T-helper 17 cell (primary cell): ENCODE data around the gene SCN8A. TPM values are rescaled to one million over a fixed set of nuclear protein-coding genes. Genes with fewer than 3 reads are reported as not detected.
"Not testable (repeated sequence)": the region's sequence is repeated elsewhere in the genome, so short reads cannot be mapped to it uniquely, and the experiment has no call there.

Experiments
- ATAC-seq: fragments of 150-1000 bp; cut with Tn5 transposase; 2 replicates; pipeline ENCODE4 v1.10.0; 2021; ENCODE audit warnings: mild to moderate bottlenecking, moderate library complexity
- DNase-seq, 3 donors: peaks; one replicate each; pipeline versions ENCODE4 v3.0.0 to v3.0.0-alpha.2; 2020 to 2021
- H3K9me3 ChIP-seq: one replicate; pipeline ENCODE4 v1.7.0; 2013; ENCODE audit warnings: low read length, mild to moderate bottlenecking; ENCODE audit not compliant: control insufficient read depth, poor library complexity, severe bottlenecking
- H3K27ac Mint-ChIP-seq: one replicate; pipeline ENCODE4 v1.8.0; 2022; ENCODE audit warnings: mild to moderate bottlenecking, moderate library complexity, mixed read lengths
- H3K27me3 Mint-ChIP-seq: one replicate; pipeline ENCODE4 v1.8.0; 2022; ENCODE audit warnings: mixed read lengths
- H3K36me3 Mint-ChIP-seq: one replicate; pipeline ENCODE4 v1.8.0; 2022; ENCODE audit warnings: low read depth, mixed read lengths
- H3K4me1 Mint-ChIP-seq: one replicate; pipeline ENCODE4 v1.8.0; 2022; ENCODE audit warnings: mild to moderate bottlenecking, mixed read lengths
- H3K4me3 Mint-ChIP-seq: one replicate; pipeline ENCODE4 v1.8.0; 2022; ENCODE audit warnings: mild to moderate bottlenecking, moderate library complexity, mixed read lengths
- total RNA-seq, 4 donors: library from RNA in 2 of 4; stranded (reverse) in 2 of 4; gene quantifications; one replicate each; pipeline ENCODE4 v1.2.3 and lab custom pipeline; 2022 to 2026

The SCN8A gene
- total RNA-seq, 2 donors from 2014 or later: 0.35 to 0.47 TPM

- Mint-ChIP-seq H3K27ac (no peak overlapping the region), H3K4me1 (peaks cover 15% of the 10 kb centered on the region), H3K36me3 (peaks cover 5% of the 10 kb centered on the region), H3K4me3 (no peak overlapping the region), H3K27me3 (peaks cover 75% of the 10 kb centered on the region)
- H3K9me3 ChIP-seq: no peaks in the 10 kb centered on the region
- DNase-seq (no peak), ATAC-seq (no peak)
Measured at GRCh38 chr12:51593539-51593938, 2.5 kb downstream of the SCN8A start.

- H3K27me3 Mint-ChIP-seq: peaks cover 62% of the 10 kb centered on the region
- peaks cover 3% of the 10 kb centered on the region for H3K36me3 Mint-ChIP-seq
- H3K9me3 ChIP-seq: no peaks in the 10 kb centered on the region
- H3K27ac Mint-ChIP-seq: no peak overlapping the region
- H3K4me1 Mint-ChIP-seq: no peaks in the 10 kb centered on the region
- H3K4me3 Mint-ChIP-seq: no peak overlapping the region
- DNase-seq (no peak), ATAC-seq (no peak)
Measured at GRCh38 chr12:51598156-51598555, 7.1 kb downstream of the SCN8A start.

- H3K27me3 Mint-ChIP-seq: peaks cover 63% of the 10 kb centered on the region
- no peak for ATAC-seq
- H3K4me3 Mint-ChIP-seq: no peak overlapping the region
- H3K27ac Mint-ChIP-seq: no peak overlapping the region
- peaks cover 3% of the 10 kb centered on the region for H3K36me3 Mint-ChIP-seq
- DNase-seq: no peak
- no peaks in the 10 kb centered on the region for H3K4me1 Mint-ChIP-seq
- H3K9me3 ChIP-seq: no peaks in the 10 kb centered on the region
Measured at GRCh38 chr12:51600721-51601120, 9.7 kb downstream of the SCN8A start.

GRCh38 chr12:51601241-51601640 lies 10.2 kb downstream of the SCN8A start:
- no peak for DNase-seq
- H3K36me3 Mint-ChIP-seq: peaks cover 5% of the 10 kb centered on the region
- no peak for ATAC-seq
- no peaks in the 10 kb centered on the region for H3K4me1 Mint-ChIP-seq
- H3K27ac Mint-ChIP-seq: no peak overlapping the region
- no peaks in the 10 kb centered on the region for H3K9me3 ChIP-seq
- H3K4me3 Mint-ChIP-seq: no peak overlapping the region
- H3K27me3 Mint-ChIP-seq: peaks cover 61% of the 10 kb centered on the region

- not testable (repeated sequence) for H3K27ac Mint-ChIP-seq, H3K36me3 Mint-ChIP-seq, DNase-seq, ATAC-seq, H3K4me1 Mint-ChIP-seq, H3K9me3 ChIP-seq, H3K4me3 Mint-ChIP-seq
- H3K27me3 Mint-ChIP-seq: peaks cover 53% of the 10 kb centered on the region
Measured at GRCh38 chr12:51605896-51606295, 14.9 kb downstream of the SCN8A start.

GRCh38 chr12:51607197-51607596 lies 16.2 kb downstream of the SCN8A start:
- not testable (repeated sequence) for DNase-seq, H3K4me3 Mint-ChIP-seq, H3K36me3 Mint-ChIP-seq, H3K4me1 Mint-ChIP-seq, H3K27ac Mint-ChIP-seq, ATAC-seq, H3K9me3 ChIP-seq
- peaks cover 53% of the 10 kb centered on the region for H3K27me3 Mint-ChIP-seq

- no peak for ATAC-seq
Measured at GRCh38 chr12:51620448-51620847, 29.4 kb downstream of the SCN8A start.

GRCh38 chr12:51621156-51621922 lies 30.3 kb downstream of the SCN8A start:
- ATAC-seq: no peak
- H3K9me3 ChIP-seq: peaks cover 3% of the 10 kb centered on the region
- no peak for DNase-seq
- H3K4me1 Mint-ChIP-seq: no peaks in the 10 kb centered on the region
- no peak overlapping the region for H3K4me3 Mint-ChIP-seq
- H3K27me3 Mint-ChIP-seq: peaks cover 31% of the 10 kb centered on the region
- H3K27ac Mint-ChIP-seq: no peak overlapping the region
- H3K36me3 Mint-ChIP-seq: peaks cover 4% of the 10 kb centered on the region

More at GRCh38 chr12:51620448-51620847, 29.4 kb downstream of the SCN8A start:
- peaks cover 3% of the 10 kb centered on the region for H3K9me3 ChIP-seq
- H3K4me1 Mint-ChIP-seq: no peaks in the 10 kb centered on the region
- H3K36me3 Mint-ChIP-seq: peaks cover 4% of the 10 kb centered on the region
- DNase-seq: no peak
- H3K27ac Mint-ChIP-seq: no peak overlapping the region
- peaks cover 23% of the 10 kb centered on the region for H3K27me3 Mint-ChIP-seq
- no peak overlapping the region for H3K4me3 Mint-ChIP-seq

GRCh38 chr12:51622564-51622963 lies 31.5 kb downstream of the SCN8A start:
- H3K4me1 Mint-ChIP-seq: no peaks in the 10 kb centered on the region
- H3K27me3 Mint-ChIP-seq: peaks cover 38% of the 10 kb centered on the region
- DNase-seq (no peak), ATAC-seq (no peak)
- H3K36me3 Mint-ChIP-seq: peaks cover 2% of the 10 kb centered on the region
- no peak overlapping the region for H3K27ac Mint-ChIP-seq
- peaks cover under 1% of the 10 kb centered on the region for H3K9me3 ChIP-seq
- H3K4me3 Mint-ChIP-seq: no peak overlapping the region

GRCh38 chr12:51625370-51625769 lies 34.3 kb downstream of the SCN8A start:
- DNase-seq: no peak
- Mint-ChIP-seq H3K27ac (no peak overlapping the region), H3K4me1 (no peaks in the 10 kb centered on the region), H3K36me3 (peaks cover 6% of the 10 kb centered on the region), H3K27me3 (peaks cover 52% of the 10 kb centered on the region), H3K4me3 (no peak overlapping the region)
- ATAC-seq: no peak
- no peaks in the 10 kb centered on the region for H3K9me3 ChIP-seq

- H3K9me3 ChIP-seq: no peaks in the 10 kb centered on the region
- Mint-ChIP-seq H3K4me1 (no peaks in the 10 kb centered on the region), H3K27me3 (peaks cover 59% of the 10 kb centered on the region), H3K36me3 (peaks cover 6% of the 10 kb centered on the region), H3K27ac (no peak overlapping the region), H3K4me3 (no peak overlapping the region)
- no peak for DNase-seq
- no peak for ATAC-seq
Measured at GRCh38 chr12:51626115-51626514, 35.1 kb downstream of the SCN8A start.

GRCh38 chr12:51626629-51627028 lies 35.6 kb downstream of the SCN8A start:
- Mint-ChIP-seq H3K27me3 (peaks cover 59% of the 10 kb centered on the region), H3K27ac (no peak overlapping the region), H3K4me3 (no peak overlapping the region), H3K4me1 (no peaks in the 10 kb centered on the region), H3K36me3 (peaks cover 4% of the 10 kb centered on the region)
- no peak for DNase-seq
- ATAC-seq: no peak
- H3K9me3 ChIP-seq: no peaks in the 10 kb centered on the region

- Mint-ChIP-seq H3K36me3 (peaks cover 4% of the 10 kb centered on the region), H3K27me3 (peaks cover 70% of the 10 kb centered on the region), H3K4me3 (peak overlapping the region; percentile 13), H3K27ac (no peak overlapping the region), H3K4me1 (no peaks in the 10 kb centered on the region)
- DNase-seq (no peak), ATAC-seq (no peak)
- no peaks in the 10 kb centered on the region for H3K9me3 ChIP-seq
Measured at GRCh38 chr12:51630256-51630880, 39.3 kb downstream of the SCN8A start.

GRCh38 chr12:51630986-51631385 lies 40.0 kb downstream of the SCN8A start:
- H3K9me3 ChIP-seq: no peaks in the 10 kb centered on the region
- H3K27ac Mint-ChIP-seq: no peak overlapping the region
- H3K4me1 Mint-ChIP-seq: no peaks in the 10 kb centered on the region
- peaks cover 4% of the 10 kb centered on the region for H3K36me3 Mint-ChIP-seq
- no peak overlapping the region for H3K4me3 Mint-ChIP-seq
- ATAC-seq (no peak), DNase-seq (no peak)
- peaks cover 66% of the 10 kb centered on the region for H3K27me3 Mint-ChIP-seq
